HepG2 (cell line): ENCODE results near the gene BDNF. TPM values are rescaled to one million over a fixed set of nuclear protein-coding genes. Genes with fewer than 3 reads are reported as not detected.

Experiments
- ATAC-seq: fragments of 200-7000 bp; cut with Tn5 transposase; 3 replicates; pipeline ENCODE4 v1.9.1; 2020; ENCODE audit warnings: mild to moderate bottlenecking, moderate library complexity
- BruUV-seq: library from RNA; stranded (reverse); fragments of 400-500 nt; replicated peaks from 2 replicates; lab custom pipeline; 2021; lab: Mats Ljungman, UMichigan
- CTCF ChIA-PET: fragments of 300-600 bp; formaldehyde crosslinking; extraction: SDS; loops from one replicate; lab custom pipeline; 2021; ENCODE audit warnings: low total read pairs, inconsistent platforms, low intra/inter-chr PET ratio; lab: Yijun Ruan, JAX
- POLR2A ChIA-PET: fragments of 350-600 bp; sonication (Branson Sonifier 250); formaldehyde crosslinking; loops from one replicate; lab custom pipeline; 2020; ENCODE audit warnings: antibody characterized with exemption, inconsistent platforms; lab: Yijun Ruan, JAX
- DNase-seq: peaks from one replicate; pipeline ENCODE4 v3.0.0-alpha.2; 2015; ENCODE audit warnings: low spot score
- FAIRE-seq: peaks from 3 replicates; lab custom pipeline; 2011; peaks lifted over from hg19 to GRCh38; lab: Jason Lieb, UNC
- H2AFZ ChIP-seq: one replicate; pipeline ENCODE4 v1.6.1; 2011; ENCODE audit warnings: low read length, inconsistent platforms
- H3K27ac ChIP-seq: fragments of 300-600 bp; 3 replicates; pipeline ENCODE4 v1.8.0; 2011; ENCODE audit warnings: mixed run types, mild to moderate bottlenecking, mixed read lengths, low read length, inconsistent platforms; ENCODE audit not compliant: insufficient read depth; ENCODE audit errors: extremely low read length
- H3K27me3 ChIP-seq, 2 experiments: fragments of 200-600 bp in 1 of 2; 2 replicates in 1 of 2; 3 replicates in 1 of 2; pipeline versions ENCODE4 v1.6.0 to v1.8.0; 2011; ENCODE audit warnings: low read length in 2 of 2, mild to moderate bottlenecking in 2 of 2, moderate library complexity in 2 of 2, inconsistent platforms in 1 of 2; ENCODE audit not compliant: insufficient read depth in 2 of 2, control insufficient read depth in 1 of 2
- H3K36me3 ChIP-seq, 2 experiments: fragments of 200-600 bp in 1 of 2; replicated peaks in 1 of 2; 2 replicates in 1 of 2; 3 replicates in 1 of 2; pipeline versions ENCODE4 v1.5.1 to v1.8.0; 2011; ENCODE audit warnings: low read length in 2 of 2, inconsistent platforms in 1 of 2; ENCODE audit not compliant: insufficient read depth in 2 of 2, control insufficient read depth in 1 of 2
- H3K4me1 ChIP-seq: 2 replicates; pipeline ENCODE4 v1.5.1; 2012; ENCODE audit warnings: low read length, inconsistent platforms; ENCODE audit not compliant: insufficient read depth
- H3K4me2 ChIP-seq: 2 replicates; pipeline ENCODE4 v1.6.0; 2011; ENCODE audit warnings: low read depth, low read length, inconsistent platforms
- H3K4me3 ChIP-seq, 3 experiments: fragments of 200-600 bp in 1 of 3; sonication (generic), shearing (Covaris generic) in 1 of 3; replicated peaks in 1 of 3; 2 replicates each; pipeline ENCODE4 v1.5.1; 2011 to 2016; ENCODE audit warnings: low read length in 3 of 3, inconsistent platforms in 2 of 3, low read depth in 2 of 3, mild to moderate bottlenecking in 2 of 3, control low read depth in 1 of 3, mixed read lengths in 1 of 3; ENCODE audit not compliant: insufficient read depth in 1 of 3
- H3K79me2 ChIP-seq: one replicate; pipeline ENCODE4 v1.6.1; 2011; ENCODE audit warnings: low read length, inconsistent platforms; ENCODE audit not compliant: insufficient read depth
- H3K9ac ChIP-seq: 2 replicates; pipeline ENCODE4 v1.6.0; 2011; ENCODE audit warnings: mild to moderate bottlenecking, low read depth, low read length, inconsistent platforms; ENCODE audit not compliant: insufficient read depth
- H3K9me3 ChIP-seq: 2 replicates; pipeline ENCODE4 v1.5.1; 2012; ENCODE audit warnings: mild to moderate bottlenecking, low read length
- H4K20me1 ChIP-seq: 2 replicates; pipeline ENCODE4 v1.6.0; 2011; ENCODE audit warnings: inconsistent platforms, mild to moderate bottlenecking, low read length, moderate library complexity; ENCODE audit not compliant: insufficient read depth
- CERS6 ChIP-seq: sonication (generic); formaldehyde crosslinking; IDR thresholded peaks from 2 replicates; pipeline ENCODE4 v1.5.0; 2020; ENCODE audit warnings: missing genetic modification reagents
- ISL2 ChIP-seq: sonication (generic); formaldehyde crosslinking; IDR thresholded peaks from 2 replicates; pipeline ENCODE4 v1.5.0; 2020; ENCODE audit warnings: missing genetic modification reagents
- NR2F6 ChIP-seq, 2 experiments: IDR thresholded peaks; 2 replicates each; pipeline ENCODE4 v1.6.1; 2016; ENCODE audit warnings: antibody characterized with exemption in 1 of 2, mild to moderate bottlenecking in 1 of 2
- PHF5A ChIP-seq: IDR thresholded peaks from one replicate; pipeline ENCODE4 v1.6.1; 2018; ENCODE audit warnings: low read depth, missing genetic modification reagents; ENCODE audit not compliant: unreplicated experiment
- TCF7 ChIP-seq: sonication (generic); IDR thresholded peaks from 2 replicates; pipeline ENCODE4 v1.6.1; 2016; ENCODE audit warnings: antibody characterized with exemption, low read depth
- ZNF20 ChIP-seq: sonication (generic); formaldehyde crosslinking; IDR thresholded peaks from 2 replicates; pipeline ENCODE4 v1.4.0; 2020; ENCODE audit warnings: mild to moderate bottlenecking, moderate library complexity, missing genetic modification reagents
- ZNF251 ChIP-seq: sonication (generic); formaldehyde crosslinking; IDR thresholded peaks from 2 replicates; pipeline ENCODE4 v1.9.0; 2021; ENCODE audit warnings: mild to moderate bottlenecking, missing genetic modification reagents
- ZNF326 ChIP-seq: sonication (generic); formaldehyde crosslinking; IDR thresholded peaks from 2 replicates; pipeline ENCODE4 v1.4.0; 2020; ENCODE audit warnings: missing genetic modification reagents, borderline replicate concordance
- ZNF44 ChIP-seq: sonication (generic); formaldehyde crosslinking; IDR thresholded peaks from 2 replicates; pipeline ENCODE4 v1.5.1; 2020; ENCODE audit warnings: mild to moderate bottlenecking, missing genetic modification reagents
- ZNF720 ChIP-seq: sonication (generic); formaldehyde crosslinking; IDR thresholded peaks from 2 replicates; pipeline ENCODE4 v1.4.0; 2020; ENCODE audit warnings: missing genetic modification reagents
- WGBS: methylation state at CpG from one replicate; pipeline ENCODE4 v1.1.6; 2017; ENCODE audit warnings: low lambda C conversion rate; 5-methylcytosine and 5-hydroxymethylcytosine counted together
- in situ Hi-C: cut with HindIII; loops from 2 replicates; pipeline ENCODE4 v1.10.0; 2017; ENCODE audit warnings: low pct_unique_long_range_greater_than_20kb; ENCODE audit not compliant: extremely low pct_ligation_motif_present
- intact Hi-C: fragments of 100-400 bp; cut with micrococcal nuclease; formaldehyde crosslinking; loops from one replicate; pipeline ENCODE4 v1.10.0; 2022; ENCODE audit not compliant: unreplicated experiment
- polyA plus RNA-seq, 8 experiments: library from polyadenylated mRNA; depleted of rRNA in 3 of 8; stranded (reverse) in 7 of 8; unstranded in 1 of 8; fragments of >200 nt; fragmentation: Illumina TruSeq in 4 of 8; extraction: Trizol in 4 of 8; gene quantifications; 2 replicates each; pipeline versions ENCODE4 v1.2.1 to v1.2.3, GENCODE V29; 2011 to 2016; ENCODE audit warnings: low read depth in 4 of 8, missing spikeins in 1 of 8, mixed read lengths in 1 of 8; ENCODE audit not compliant: insufficient read depth in 1 of 8
- total RNA-seq, 5 experiments: library from RNA; depleted of rRNA; stranded (reverse); fragments of >200 nt; fragmentation: Illumina TruSeq; extraction: Trizol; gene quantifications; 2 replicates each; pipeline ENCODE4 v1.2.3, GENCODE V29; 2016; ENCODE audit warnings: low read depth in 1 of 5
- TF ChIP-seq, protein P1 (sequence below): sonication (generic); formaldehyde crosslinking; IDR thresholded peaks from 2 replicates; pipeline ENCODE4 v1.5.0; 2020; ENCODE audit warnings: mild to moderate bottlenecking, missing genetic modification reagents

BDNF gene
- total and polyA plus RNA-seq, 2 of the 13 experiments (the other 11 are each of a cell fraction or from before 2014, with no cell fraction given) = 0.02 TPM; not detected in 1

- TF ChIP-seq ZNF720 (no peak), ZNF20 (no peak), ZNF44 (CRISPR knock-in tag) (no peak), ZNF326 (no peak), ZNF251 (CRISPR knock-in tag) (no peak), NR2F6 (IDR thresholded peaks at IDR 0.05) (no peak), NR2F6 (CRISPR knock-in tag; IDR thresholded peaks at IDR 0.05) (no peak), CERS6 (CRISPR knock-in tag) (no peak), ISL2 (CRISPR knock-in tag) (no peak), TCF7 (no peak), PHF5A (CRISPR knock-in tag) (no peak)
- TF ChIP-seq, protein P1, sequence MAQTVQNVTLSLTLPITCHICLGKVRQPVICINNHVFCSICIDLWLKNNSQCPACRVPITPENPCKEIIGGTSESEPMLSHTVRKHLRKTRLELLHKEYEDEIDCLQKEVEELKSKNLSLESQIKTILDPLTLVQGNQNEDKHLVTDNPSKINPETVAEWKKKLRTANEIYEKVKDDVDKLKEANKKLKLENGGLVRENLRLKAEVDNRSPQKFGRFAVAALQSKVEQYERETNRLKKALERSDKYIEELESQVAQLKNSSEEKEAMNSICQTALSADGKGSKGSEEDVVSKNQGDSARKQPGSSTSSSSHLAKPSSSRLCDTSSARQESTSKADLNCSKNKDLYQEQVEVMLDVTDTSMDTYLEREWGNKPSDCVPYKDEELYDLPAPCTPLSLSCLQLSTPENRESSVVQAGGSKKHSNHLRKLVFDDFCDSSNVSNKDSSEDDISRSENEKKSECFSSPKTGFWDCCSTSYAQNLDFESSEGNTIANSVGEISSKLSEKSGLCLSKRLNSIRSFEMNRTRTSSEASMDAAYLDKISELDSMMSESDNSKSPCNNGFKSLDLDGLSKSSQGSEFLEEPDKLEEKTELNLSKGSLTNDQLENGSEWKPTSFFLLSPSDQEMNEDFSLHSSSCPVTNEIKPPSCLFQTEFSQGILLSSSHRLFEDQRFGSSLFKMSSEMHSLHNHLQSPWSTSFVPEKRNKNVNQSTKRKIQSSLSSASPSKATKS = no peak
- in situ Hi-C loops (no loop called here), intact Hi-C loops (no loop called here)
- Histone ChIP-seq H3K4me3 (no peak overlapping the region), H3K36me3 (no peaks in the 10 kb centered on the region), H3K4me2 (no peak overlapping the region), H3K27me3 (no peaks in the 10 kb centered on the region; a peak in 2 of 5 replicates), H3K4me1 (peaks cover 4% of the 10 kb centered on the region), H3K9ac (no peak overlapping the region), H3K9me3 (no peaks in the 10 kb centered on the region), H2AFZ (no peak overlapping the region), H3K79me2 (no peaks in the 10 kb centered on the region), H3K27ac (no peak overlapping the region), H4K20me1 (no peaks in the 10 kb centered on the region)
- 0% methylated on average over 2 of the region's 2 CpGs for WGBS
- FAIRE-seq (no peak), ATAC-seq (no peak), DNase-seq (no peak)
- ChIA-PET CTCF (no interaction called here), POLR2A (no interaction called here)
- BruUV-seq = no TSS peak
Observed at GRCh38 chr11:27618281-27618915, 81.9 kb downstream of the BDNF start.
